NT2/D1 (cell line): ENCODE data around the gene KIFC1.
"Not testable (repeated sequence)": the region's sequence is repeated elsewhere in the genome, so short reads cannot be mapped to it uniquely, and the experiment has no call there.

Experiments
- DNase-seq: peaks from one replicate; pipeline ENCODE4 v3.0.0-alpha.2; 2011; ENCODE audit warnings: low read depth, low spot score
- H3K27me3 ChIP-seq: 2 replicates; pipeline ENCODE4 v1.6.0; 2011; ENCODE audit warnings: mild to moderate bottlenecking; ENCODE audit not compliant: insufficient read length, insufficient read depth
- H3K36me3 ChIP-seq: 2 replicates; pipeline ENCODE4 v1.6.1; 2011; ENCODE audit warnings: mild to moderate bottlenecking, low read length, mixed read lengths; ENCODE audit not compliant: insufficient read depth, insufficient read length
- H3K4me1 ChIP-seq: 2 replicates; pipeline ENCODE4 v1.5.1; 2011; ENCODE audit not compliant: insufficient read depth, insufficient read length
- H3K4me3 ChIP-seq: 2 replicates; pipeline ENCODE4 v1.5.1; 2011; ENCODE audit warnings: low read depth; ENCODE audit not compliant: insufficient read length
- H3K9ac ChIP-seq: 2 replicates; pipeline ENCODE4 v1.6.0; 2011; ENCODE audit warnings: low read depth; ENCODE audit not compliant: insufficient read length
- H3K9me3 ChIP-seq: 2 replicates; pipeline ENCODE4 v1.5.1; 2011; ENCODE audit warnings: mild to moderate bottlenecking, low read length; ENCODE audit not compliant: insufficient read depth
- SUZ12 ChIP-seq: IDR thresholded peaks from 2 replicates; pipeline ENCODE4 v1.6.1; 2011; ENCODE audit not compliant: insufficient read length, insufficient read depth; ENCODE audit errors: extremely low read depth
- YY1 ChIP-seq: IDR thresholded peaks from 2 replicates; pipeline ENCODE4 v1.6.1; 2011; ENCODE audit not compliant: insufficient read length, insufficient read depth
- ZNF274 ChIP-seq: IDR thresholded peaks from 2 replicates; pipeline ENCODE4 v1.6.1; 2011; ENCODE audit warnings: mild to moderate bottlenecking, low read depth, low read length

Gene KIFC1

GRCh38 chr6:33384581-33385020 is 7.0 kb upstream of the KIFC1 start:
- H3K9me3 ChIP-seq, result no peaks in the 10 kb centered on the region
- no peaks in the 10 kb centered on the region for H3K4me1 ChIP-seq
- H3K9ac ChIP-seq, result no peak overlapping the region
- no peaks in the 10 kb centered on the region for H3K36me3 ChIP-seq
- DNase-seq, result no peak
- no peak overlapping the region for H3K4me3 ChIP-seq
- H3K27me3 ChIP-seq, result no peaks in the 10 kb centered on the region
- no peak for TF ChIP-seq ZNF274
- no peak for TF ChIP-seq SUZ12
- no peak for TF ChIP-seq YY1

GRCh38 chr6:33390173-33390572 is 1.4 kb upstream of the KIFC1 start:
- Histone ChIP-seq H3K36me3 (peaks cover 9% of the 10 kb centered on the region), H3K9ac (no peak overlapping the region), H3K9me3 (no peaks in the 10 kb centered on the region), H3K27me3 (no peaks in the 10 kb centered on the region), H3K4me1 (no peaks in the 10 kb centered on the region), H3K4me3 (no peak overlapping the region)
- no peak for TF ChIP-seq SUZ12
- TF ChIP-seq YY1, result no peak
- TF ChIP-seq ZNF274, result no peak
- no peak for DNase-seq

- H3K4me3 ChIP-seq, result no peak overlapping the region
- no peaks in the 10 kb centered on the region for H3K9me3 ChIP-seq
- peak overlapping the region; percentile 4 for H3K9ac ChIP-seq
- TF ChIP-seq YY1 (no peak), ZNF274 (no peak), SUZ12 (no peak)
- H3K36me3 ChIP-seq, result peaks cover 9% of the 10 kb centered on the region
- H3K27me3 ChIP-seq, result no peaks in the 10 kb centered on the region
- no peak for DNase-seq
- H3K4me1 ChIP-seq, result no peaks in the 10 kb centered on the region
These were observed 801 bp upstream of the KIFC1 start for GRCh38 chr6:33390767-33391277.

GRCh38 chr6:33391922-33392594 is 435 bp downstream of the KIFC1 start:
- no peaks in the 10 kb centered on the region for H3K27me3 ChIP-seq
- peak overlapping the region; percentile 85 for H3K4me3 ChIP-seq
- no peaks in the 10 kb centered on the region for H3K9me3 ChIP-seq
- no peak for DNase-seq
- H3K9ac ChIP-seq, result peak overlapping the region; percentile 90
- H3K4me1 ChIP-seq, result no peaks in the 10 kb centered on the region
- H3K36me3 ChIP-seq, result peaks cover 13% of the 10 kb centered on the region
- TF ChIP-seq ZNF274 (no peak), YY1 (no peak), SUZ12 (no peak)

- Histone ChIP-seq H3K4me3 (peak overlapping the region; percentile 85), H3K9ac (peak overlapping the region; percentile 90), H3K9me3 (no peaks in the 10 kb centered on the region), H3K4me1 (no peaks in the 10 kb centered on the region), H3K36me3 (peaks cover 15% of the 10 kb centered on the region), H3K27me3 (no peaks in the 10 kb centered on the region)
- DNase-seq, result no peak
- no peak for TF ChIP-seq YY1
- TF ChIP-seq SUZ12, result no peak
- TF ChIP-seq ZNF274, result no peak
These were observed 949 bp downstream of the KIFC1 start for GRCh38 chr6:33392595-33392948.

- H3K27me3 ChIP-seq, result no peaks in the 10 kb centered on the region
- H3K36me3 ChIP-seq, result peaks cover 19% of the 10 kb centered on the region
These were observed 1.4 kb downstream of the KIFC1 start for GRCh38 chr6:33392979-33393378.

GRCh38 chr6:33397541-33397940 is 5.9 kb downstream of the KIFC1 start:
- no peak for DNase-seq
- Histone ChIP-seq H3K36me3 (peaks cover 53% of the 10 kb centered on the region), H3K27me3 (no peaks in the 10 kb centered on the region), H3K9me3 (no peaks in the 10 kb centered on the region), H3K4me1 (no peaks in the 10 kb centered on the region), H3K9ac (no peak overlapping the region), H3K4me3 (no peak overlapping the region)
- TF ChIP-seq ZNF274, result no peak
- TF ChIP-seq YY1, result no peak
- no peak for TF ChIP-seq SUZ12

More at GRCh38 chr6:33392979-33393378, 1.4 kb downstream of the KIFC1 start:
- TF ChIP-seq YY1 (no peak), ZNF274 (no peak), SUZ12 (no peak)
- Histone ChIP-seq H3K4me1 (no peaks in the 10 kb centered on the region), H3K9me3 (no peaks in the 10 kb centered on the region), H3K9ac (peak overlapping the region; percentile 90), H3K4me3 (peak overlapping the region; percentile 85)
- no peak for DNase-seq

GRCh38 chr6:33398601-33399000 is 7.0 kb downstream of the KIFC1 start:
- H3K27me3 ChIP-seq, H3K4me1 ChIP-seq, H3K4me3 ChIP-seq, H3K9me3 ChIP-seq, DNase-seq, H3K9ac ChIP-seq: not testable (repeated sequence)
- H3K36me3 ChIP-seq, result peaks cover 64% of the 10 kb centered on the region

- H3K36me3 ChIP-seq, result peaks cover 69% of the 10 kb centered on the region
- not testable (repeated sequence) for H3K27me3 ChIP-seq, DNase-seq, H3K9ac ChIP-seq, H3K4me3 ChIP-seq, H3K4me1 ChIP-seq, H3K9me3 ChIP-seq
These were observed 8.3 kb downstream of the KIFC1 start for GRCh38 chr6:33399881-33400280.
